Measurements from ENCODE around the gene ZNF433.

DNA sequence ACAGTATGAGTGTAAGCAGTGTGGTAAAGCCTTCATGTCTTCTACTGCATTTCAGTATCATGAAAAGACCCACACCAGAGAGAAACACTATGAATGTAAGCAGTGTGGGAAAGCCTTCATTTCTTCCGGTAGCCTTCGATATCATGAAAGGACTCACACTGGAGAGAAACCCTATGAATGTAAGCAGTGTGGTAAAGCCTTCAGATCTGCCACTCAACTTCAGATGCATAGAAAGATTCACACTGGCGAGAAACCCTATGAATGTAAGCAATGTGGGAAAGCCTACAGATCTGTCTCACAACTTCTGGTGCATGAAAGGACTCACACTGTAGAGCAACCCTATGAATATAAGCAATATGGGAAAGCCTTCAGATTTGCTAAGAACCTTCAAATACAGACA lies 41.9 kb upstream of the ZNF433 start:
- TF ChIP-seq, protein P1, sequence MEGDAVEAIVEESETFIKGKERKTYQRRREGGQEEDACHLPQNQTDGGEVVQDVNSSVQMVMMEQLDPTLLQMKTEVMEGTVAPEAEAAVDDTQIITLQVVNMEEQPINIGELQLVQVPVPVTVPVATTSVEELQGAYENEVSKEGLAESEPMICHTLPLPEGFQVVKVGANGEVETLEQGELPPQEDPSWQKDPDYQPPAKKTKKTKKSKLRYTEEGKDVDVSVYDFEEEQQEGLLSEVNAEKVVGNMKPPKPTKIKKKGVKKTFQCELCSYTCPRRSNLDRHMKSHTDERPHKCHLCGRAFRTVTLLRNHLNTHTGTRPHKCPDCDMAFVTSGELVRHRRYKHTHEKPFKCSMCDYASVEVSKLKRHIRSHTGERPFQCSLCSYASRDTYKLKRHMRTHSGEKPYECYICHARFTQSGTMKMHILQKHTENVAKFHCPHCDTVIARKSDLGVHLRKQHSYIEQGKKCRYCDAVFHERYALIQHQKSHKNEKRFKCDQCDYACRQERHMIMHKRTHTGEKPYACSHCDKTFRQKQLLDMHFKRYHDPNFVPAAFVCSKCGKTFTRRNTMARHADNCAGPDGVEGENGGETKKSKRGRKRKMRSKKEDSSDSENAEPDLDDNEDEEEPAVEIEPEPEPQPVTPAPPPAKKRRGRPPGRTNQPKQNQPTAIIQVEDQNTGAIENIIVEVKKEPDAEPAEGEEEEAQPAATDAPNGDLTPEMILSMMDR (IDR thresholded peaks at IDR 0.05 in 2 of 3, conservative IDR thresholded peaks at IDR 0.05 in 1 of 3; ENCODE audit: control insufficient read depth in 2 of 3, extremely low read depth in 1 of 3, insufficient read depth in 1 of 3, low read depth in 3 of 3, low read length in 3 of 3) = no peak
- no peak for TF ChIP-seq SMC3 (IDR thresholded peaks at IDR 0.05; ENCODE audit: borderline replicate concordance, low read length)
- TF ChIP-seq, protein P2, sequence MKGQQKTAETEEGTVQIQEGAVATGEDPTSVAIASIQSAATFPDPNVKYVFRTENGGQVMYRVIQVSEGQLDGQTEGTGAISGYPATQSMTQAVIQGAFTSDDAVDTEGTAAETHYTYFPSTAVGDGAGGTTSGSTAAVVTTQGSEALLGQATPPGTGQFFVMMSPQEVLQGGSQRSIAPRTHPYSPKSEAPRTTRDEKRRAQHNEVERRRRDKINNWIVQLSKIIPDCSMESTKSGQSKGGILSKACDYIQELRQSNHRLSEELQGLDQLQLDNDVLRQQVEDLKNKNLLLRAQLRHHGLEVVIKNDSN (IDR thresholded peaks at IDR 0.05; ENCODE audit: borderline replicate concordance, extremely low read length, insufficient read depth, low read depth, low read length) = no peak
- no peak for TF ChIP-seq TCF12 (IDR thresholded peaks at IDR 0.05; ENCODE audit: low read depth, low read length)
- no peak for TF ChIP-seq YBX1 (IDR thresholded peaks at IDR 0.05)
- no peak for TF ChIP-seq POLR2AphosphoS5 (IDR thresholded peaks at IDR 0.05; ENCODE audit: low read length)
- TF ChIP-seq, protein P3, sequence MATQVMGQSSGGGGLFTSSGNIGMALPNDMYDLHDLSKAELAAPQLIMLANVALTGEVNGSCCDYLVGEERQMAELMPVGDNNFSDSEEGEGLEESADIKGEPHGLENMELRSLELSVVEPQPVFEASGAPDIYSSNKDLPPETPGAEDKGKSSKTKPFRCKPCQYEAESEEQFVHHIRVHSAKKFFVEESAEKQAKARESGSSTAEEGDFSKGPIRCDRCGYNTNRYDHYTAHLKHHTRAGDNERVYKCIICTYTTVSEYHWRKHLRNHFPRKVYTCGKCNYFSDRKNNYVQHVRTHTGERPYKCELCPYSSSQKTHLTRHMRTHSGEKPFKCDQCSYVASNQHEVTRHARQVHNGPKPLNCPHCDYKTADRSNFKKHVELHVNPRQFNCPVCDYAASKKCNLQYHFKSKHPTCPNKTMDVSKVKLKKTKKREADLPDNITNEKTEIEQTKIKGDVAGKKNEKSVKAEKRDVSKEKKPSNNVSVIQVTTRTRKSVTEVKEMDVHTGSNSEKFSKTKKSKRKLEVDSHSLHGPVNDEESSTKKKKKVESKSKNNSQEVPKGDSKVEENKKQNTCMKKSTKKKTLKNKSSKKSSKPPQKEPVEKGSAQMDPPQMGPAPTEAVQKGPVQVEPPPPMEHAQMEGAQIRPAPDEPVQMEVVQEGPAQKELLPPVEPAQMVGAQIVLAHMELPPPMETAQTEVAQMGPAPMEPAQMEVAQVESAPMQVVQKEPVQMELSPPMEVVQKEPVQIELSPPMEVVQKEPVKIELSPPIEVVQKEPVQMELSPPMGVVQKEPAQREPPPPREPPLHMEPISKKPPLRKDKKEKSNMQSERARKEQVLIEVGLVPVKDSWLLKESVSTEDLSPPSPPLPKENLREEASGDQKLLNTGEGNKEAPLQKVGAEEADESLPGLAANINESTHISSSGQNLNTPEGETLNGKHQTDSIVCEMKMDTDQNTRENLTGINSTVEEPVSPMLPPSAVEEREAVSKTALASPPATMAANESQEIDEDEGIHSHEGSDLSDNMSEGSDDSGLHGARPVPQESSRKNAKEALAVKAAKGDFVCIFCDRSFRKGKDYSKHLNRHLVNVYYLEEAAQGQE (IDR thresholded peaks at IDR 0.05; ENCODE audit: low read depth, low read length) = no peak
- no peak for TF ChIP-seq SIX5 (IDR thresholded peaks at IDR 0.05; ENCODE audit: low read depth, low read length, severe bottlenecking)
- no peak for TF ChIP-seq POLR2AphosphoS2 (IDR thresholded peaks at IDR 0.05; ENCODE audit: low read depth, low read length)
- no peak for TF ChIP-seq SIN3A (IDR thresholded peaks at IDR 0.05; ENCODE audit: low read depth, low read length)
- TF ChIP-seq, protein P4, sequence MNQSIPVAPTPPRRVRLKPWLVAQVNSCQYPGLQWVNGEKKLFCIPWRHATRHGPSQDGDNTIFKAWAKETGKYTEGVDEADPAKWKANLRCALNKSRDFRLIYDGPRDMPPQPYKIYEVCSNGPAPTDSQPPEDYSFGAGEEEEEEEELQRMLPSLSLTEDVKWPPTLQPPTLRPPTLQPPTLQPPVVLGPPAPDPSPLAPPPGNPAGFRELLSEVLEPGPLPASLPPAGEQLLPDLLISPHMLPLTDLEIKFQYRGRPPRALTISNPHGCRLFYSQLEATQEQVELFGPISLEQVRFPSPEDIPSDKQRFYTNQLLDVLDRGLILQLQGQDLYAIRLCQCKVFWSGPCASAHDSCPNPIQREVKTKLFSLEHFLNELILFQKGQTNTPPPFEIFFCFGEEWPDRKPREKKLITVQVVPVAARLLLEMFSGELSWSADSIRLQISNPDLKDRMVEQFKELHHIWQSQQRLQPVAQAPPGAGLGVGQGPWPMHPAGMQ (IDR thresholded peaks at IDR 0.05; ENCODE audit: borderline replicate concordance) = no peak
- no peak for TF ChIP-seq CEBPB (IDR thresholded peaks at IDR 0.05; ENCODE audit: borderline replicate concordance in 1 of 2, low read depth in 2 of 2, low read length in 2 of 2)
- no peak for TF ChIP-seq SUPT20H (IDR thresholded peaks at IDR 0.05; ENCODE audit: borderline replicate concordance, control insufficient read depth, low read depth, low read length)

Measured in GM12878 (cell line).